Inferior parietal cortex (tissue), 1 donor: ENCODE measurements around the gene LYZL1.
A peak's percentile ranks its signal among the peaks of the same experiment; 100 is the strongest.
"Not testable (repeated sequence)": the region's sequence is repeated elsewhere in the genome, so short reads cannot be mapped to it uniquely, and the experiment has no call there.

Experiments
- DNase-seq: peaks from one replicate; pipeline ENCODE4 v3.0.0-alpha.2; 2016; ENCODE audit errors: extremely low spot score

The LYZL1 gene

GRCh38 chr10:29263506-29263905, 25.4 kb upstream of the LYZL1 start:
- DNase-seq = no peak

GRCh38 chr10:29265210-29265768, 23.6 kb upstream of the LYZL1 start:
- no peak for DNase-seq

GRCh38 chr10:29266641-29267040, 22.2 kb upstream of the LYZL1 start:
- peak; percentile 15 for DNase-seq

GRCh38 chr10:29268011-29268410, 20.9 kb upstream of the LYZL1 start:
- no peak for DNase-seq

GRCh38 chr10:29269486-29269885, 19.4 kb upstream of the LYZL1 start:
- DNase-seq = no peak

GRCh38 chr10:29270883-29271282, 18.0 kb upstream of the LYZL1 start:
- no peak for DNase-seq

- no peak for DNase-seq
Observed at GRCh38 chr10:29271877-29272276, 17.0 kb upstream of the LYZL1 start.

- peak; percentile 30 for DNase-seq
Observed at GRCh38 chr10:29273478-29273877, 15.4 kb upstream of the LYZL1 start.

GRCh38 chr10:29276251-29276850, 12.5 kb upstream of the LYZL1 start:
- DNase-seq = no peak

GRCh38 chr10:29277296-29277695, 11.6 kb upstream of the LYZL1 start:
- DNase-seq = no peak

- DNase-seq = no peak
Observed at GRCh38 chr10:29279779-29280487, 8.9 kb upstream of the LYZL1 start.

- no peak for DNase-seq
Observed at GRCh38 chr10:29280488-29280840, 8.4 kb upstream of the LYZL1 start.

- no peak for DNase-seq
Observed at GRCh38 chr10:29285624-29286051, 3.2 kb upstream of the LYZL1 start.

GRCh38 chr10:29287635-29288034, 1.2 kb upstream of the LYZL1 start:
- no peak for DNase-seq

GRCh38 chr10:29291561-29291960, 2.7 kb downstream of the LYZL1 start:
- DNase-seq = not testable (repeated sequence)

- DNase-seq = not testable (repeated sequence)
Observed at GRCh38 chr10:29292406-29292805, 3.5 kb downstream of the LYZL1 start.

GRCh38 chr10:29295813-29296212, 6.9 kb downstream of the LYZL1 start:
- DNase-seq = no peak

GRCh38 chr10:29297678-29298077, 8.8 kb downstream of the LYZL1 start:
- no peak for DNase-seq

- no peak for DNase-seq
Observed at GRCh38 chr10:29301359-29301910, 12.6 kb downstream of the LYZL1 start.

- no peak for DNase-seq
Observed at GRCh38 chr10:29302499-29302898, 13.6 kb downstream of the LYZL1 start.

- peak; percentile 93 for DNase-seq
Observed at GRCh38 chr10:29304264-29304994, 15.6 kb downstream of the LYZL1 start.

GRCh38 chr10:29304995-29305335, 16.1 kb downstream of the LYZL1 start:
- DNase-seq = no peak
